ENCODE results near the gene STX5.
A peak's percentile ranks its signal among the peaks of the same experiment; 100 is the strongest.
"Not testable (repeated sequence)": the region's sequence is repeated elsewhere in the genome, so short reads cannot be mapped to it uniquely, and the experiment has no call there.

STX5 gene

DNA sequence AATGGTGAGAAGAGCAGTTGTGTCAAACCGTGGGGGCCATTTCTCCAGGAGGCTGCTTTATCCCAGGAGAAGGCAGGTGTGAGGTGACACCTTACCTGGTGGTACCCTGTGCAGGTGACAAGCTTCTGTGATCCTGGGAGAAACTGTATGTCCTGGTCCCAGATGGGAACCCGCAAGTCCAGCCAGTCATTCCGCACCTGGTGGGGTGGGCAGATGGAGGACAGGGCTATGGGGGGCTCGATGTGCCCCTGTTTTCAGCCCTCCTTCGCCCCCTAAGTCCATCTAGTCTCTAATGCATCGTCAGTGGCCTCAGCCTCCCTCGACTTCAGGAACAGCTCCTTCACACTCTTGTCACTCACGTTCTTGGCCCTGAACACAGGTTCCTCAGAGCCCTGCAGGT, 3.5 kb upstream of the STX5 start:
- no peak for DNase-seq (ENCODE audit: low spot score in 2 of 2)
- Mint-ChIP-seq H3K9me3 (no peaks in the 10 kb centered on the region), H3K27me3 (no peaks in the 10 kb centered on the region), H3K27ac (ENCODE audit: low read depth) (no peak overlapping the region), H3K4me3 (no peak overlapping the region), H3K4me1 (peaks cover 41% of the 10 kb centered on the region), H3K36me3 (ENCODE audit: insufficient read depth) (peaks cover 40% of the 10 kb centered on the region)
- no peak for ATAC-seq (replicated peaks; ENCODE audit: extremely low read depth, poor library complexity, severe bottlenecking)

- Mint-ChIP-seq H3K27me3 (no peaks in the 10 kb centered on the region), H3K36me3 (ENCODE audit: insufficient read depth) (peaks cover 33% of the 10 kb centered on the region), H3K9me3 (no peaks in the 10 kb centered on the region), H3K4me1 (peaks cover 41% of the 10 kb centered on the region), H3K27ac (ENCODE audit: low read depth) (peak within 1 kb of the TSS; percentile 98), H3K4me3 (peak within 1 kb of the TSS; percentile 92)
- DNase-seq (ENCODE audit: low spot score in 2 of 2) (no peak), ATAC-seq (replicated peaks; ENCODE audit: extremely low read depth, poor library complexity, severe bottlenecking) (peak; percentile 2)
These were observed 734 bp upstream of the STX5 start, which contains the start of gene TEX54 for GRCh38 chr11:62832336-62833234. Gene TEX54 (minus strand): TSS chr11:62832841.

GRCh38 chr11:62830904-62831519, 839 bp downstream of the STX5 start:
- H3K4me1 Mint-ChIP-seq = peaks cover 37% of the 10 kb centered on the region
- DNase-seq (ENCODE audit: low spot score in 2 of 2) (no peak), ATAC-seq (replicated peaks; ENCODE audit: extremely low read depth, poor library complexity, severe bottlenecking) (no peak)
- peak overlapping the region; percentile 92 for H3K4me3 Mint-ChIP-seq
- peak overlapping the region; percentile 98 for H3K27ac Mint-ChIP-seq (ENCODE audit: low read depth)
- H3K36me3 Mint-ChIP-seq (ENCODE audit: insufficient read depth) = peaks cover 46% of the 10 kb centered on the region
- H3K27me3 Mint-ChIP-seq = no peaks in the 10 kb centered on the region
- no peaks in the 10 kb centered on the region for H3K9me3 Mint-ChIP-seq

GRCh38 chr11:62828130-62828529, 3.7 kb downstream of the STX5 start:
- Mint-ChIP-seq H3K36me3 (ENCODE audit: insufficient read depth) (peaks cover 62% of the 10 kb centered on the region), H3K4me1 (peaks cover 26% of the 10 kb centered on the region)
- not testable (repeated sequence) for H3K4me3 Mint-ChIP-seq; ATAC-seq (replicated peaks; ENCODE audit: extremely low read depth, poor library complexity, severe bottlenecking); H3K27me3 Mint-ChIP-seq; H3K9me3 Mint-ChIP-seq; DNase-seq (ENCODE audit: low spot score in 2 of 2); H3K27ac Mint-ChIP-seq (ENCODE audit: low read depth)

- DNase-seq (ENCODE audit: low spot score in 2 of 2) (no peak), ATAC-seq (replicated peaks; ENCODE audit: extremely low read depth, poor library complexity, severe bottlenecking) (no peak)
- H3K36me3 Mint-ChIP-seq (ENCODE audit: insufficient read depth) = peaks cover 79% of the 10 kb centered on the region
- peaks cover 11% of the 10 kb centered on the region for H3K4me1 Mint-ChIP-seq
- no peak overlapping the region for H3K27ac Mint-ChIP-seq (ENCODE audit: low read depth)
- no peaks in the 10 kb centered on the region for H3K27me3 Mint-ChIP-seq
- no peaks in the 10 kb centered on the region for H3K9me3 Mint-ChIP-seq
- H3K4me3 Mint-ChIP-seq = no peak overlapping the region
These were observed 8.2 kb downstream of the STX5 start for GRCh38 chr11:62823677-62824076.

GRCh38 chr11:62817129-62817528, 14.7 kb downstream of the STX5 start:
- no peaks in the 10 kb centered on the region for H3K9me3 Mint-ChIP-seq
- H3K4me1 Mint-ChIP-seq = no peaks in the 10 kb centered on the region
- H3K4me3 Mint-ChIP-seq = no peak overlapping the region
- peaks cover 56% of the 10 kb centered on the region for H3K36me3 Mint-ChIP-seq (ENCODE audit: insufficient read depth)
- ATAC-seq (replicated peaks; ENCODE audit: extremely low read depth, poor library complexity, severe bottlenecking) (no peak), DNase-seq (ENCODE audit: low spot score in 2 of 2) (no peak)
- H3K27ac Mint-ChIP-seq (ENCODE audit: low read depth) = no peak overlapping the region
- H3K27me3 Mint-ChIP-seq = no peaks in the 10 kb centered on the region

DNA sequence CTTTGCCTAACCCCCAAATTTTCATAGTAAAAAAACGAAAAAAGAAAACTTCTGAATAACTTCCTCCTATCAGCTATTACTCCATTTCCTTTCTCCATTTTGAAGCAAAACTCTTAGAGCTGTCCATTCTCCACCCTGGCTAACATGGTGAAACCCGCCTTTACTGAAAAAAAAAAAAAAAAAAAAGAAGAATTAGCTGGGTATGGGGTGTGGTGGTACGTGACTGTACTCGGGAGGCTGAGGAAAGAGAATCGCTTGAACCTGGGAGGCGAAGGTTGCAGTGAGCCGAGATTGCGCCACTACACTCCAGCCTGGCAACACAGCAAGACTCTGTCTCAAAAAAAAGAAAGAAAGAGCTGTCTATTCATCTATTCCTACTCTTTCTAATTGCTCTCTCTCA, 15.3 kb downstream of the STX5 start:
- no peak overlapping the region for H3K27ac Mint-ChIP-seq (ENCODE audit: low read depth)
- H3K4me1 Mint-ChIP-seq = no peaks in the 10 kb centered on the region
- ATAC-seq (replicated peaks; ENCODE audit: extremely low read depth, poor library complexity, severe bottlenecking) (no peak), DNase-seq (ENCODE audit: low spot score in 2 of 2) (no peak)
- peaks cover 52% of the 10 kb centered on the region for H3K36me3 Mint-ChIP-seq (ENCODE audit: insufficient read depth)
- H3K4me3 Mint-ChIP-seq = no peak overlapping the region
- no peaks in the 10 kb centered on the region for H3K27me3 Mint-ChIP-seq
- H3K9me3 Mint-ChIP-seq = no peaks in the 10 kb centered on the region

DNA sequence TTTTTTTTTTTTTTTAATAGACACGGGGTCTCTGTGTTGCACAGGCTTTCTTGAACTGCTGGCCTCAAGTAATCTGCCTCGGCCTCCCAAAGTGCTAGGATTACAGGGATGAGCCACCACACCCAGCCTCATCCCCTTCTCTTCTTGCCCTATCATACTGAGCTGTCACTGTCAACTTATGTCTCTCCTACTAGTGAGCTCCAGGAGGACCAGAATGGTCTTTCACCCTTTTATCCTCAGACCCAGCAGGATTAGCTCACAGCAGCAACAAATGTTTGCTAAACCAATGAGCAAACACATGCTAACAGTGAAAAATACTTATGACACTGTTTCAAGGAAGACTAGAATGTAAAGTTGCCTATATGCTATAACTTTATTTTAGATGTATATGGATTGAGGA, 20.2 kb downstream of the STX5 start:
- H3K27ac Mint-ChIP-seq (ENCODE audit: low read depth) = no peak overlapping the region
- H3K9me3 Mint-ChIP-seq = no peaks in the 10 kb centered on the region
- H3K36me3 Mint-ChIP-seq (ENCODE audit: insufficient read depth) = peaks cover 24% of the 10 kb centered on the region

DNA sequence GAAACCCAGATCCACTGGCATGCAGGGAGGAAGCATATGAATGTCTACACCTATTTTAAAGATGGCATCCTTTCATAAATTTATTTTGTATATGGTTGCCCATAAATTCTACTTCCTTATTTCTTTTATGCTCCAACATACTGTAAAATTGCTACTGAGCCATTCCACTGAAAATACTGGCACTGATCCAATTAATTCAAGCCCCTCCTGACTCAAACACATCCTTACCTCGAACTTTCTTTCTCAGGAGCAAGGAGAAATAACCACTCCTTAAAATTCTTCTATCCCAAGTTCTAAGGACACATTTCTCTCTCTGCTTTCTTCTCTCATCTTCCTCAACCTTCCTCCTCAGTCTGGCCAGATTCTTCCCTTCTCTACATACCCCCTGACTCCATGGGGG, 21.1 kb downstream of the STX5 start:
- Mint-ChIP-seq H3K9me3 (no peaks in the 10 kb centered on the region), H3K27ac (ENCODE audit: low read depth) (no peak overlapping the region), H3K4me3 (no peak overlapping the region), H3K36me3 (ENCODE audit: insufficient read depth) (peaks cover 19% of the 10 kb centered on the region), H3K4me1 (peaks cover 5% of the 10 kb centered on the region), H3K27me3 (no peaks in the 10 kb centered on the region)
- ATAC-seq (replicated peaks; ENCODE audit: extremely low read depth, poor library complexity, severe bottlenecking) (no peak), DNase-seq (ENCODE audit: low spot score in 2 of 2) (no peak)

More for the DNA sequence above, 20.2 kb downstream of the STX5 start:
- Mint-ChIP-seq H3K4me1 (peaks cover 5% of the 10 kb centered on the region), H3K27me3 (no peaks in the 10 kb centered on the region), H3K4me3 (no peak overlapping the region)
- DNase-seq (ENCODE audit: low spot score in 2 of 2) (no peak), ATAC-seq (replicated peaks; ENCODE audit: extremely low read depth, poor library complexity, severe bottlenecking) (no peak)

DNA sequence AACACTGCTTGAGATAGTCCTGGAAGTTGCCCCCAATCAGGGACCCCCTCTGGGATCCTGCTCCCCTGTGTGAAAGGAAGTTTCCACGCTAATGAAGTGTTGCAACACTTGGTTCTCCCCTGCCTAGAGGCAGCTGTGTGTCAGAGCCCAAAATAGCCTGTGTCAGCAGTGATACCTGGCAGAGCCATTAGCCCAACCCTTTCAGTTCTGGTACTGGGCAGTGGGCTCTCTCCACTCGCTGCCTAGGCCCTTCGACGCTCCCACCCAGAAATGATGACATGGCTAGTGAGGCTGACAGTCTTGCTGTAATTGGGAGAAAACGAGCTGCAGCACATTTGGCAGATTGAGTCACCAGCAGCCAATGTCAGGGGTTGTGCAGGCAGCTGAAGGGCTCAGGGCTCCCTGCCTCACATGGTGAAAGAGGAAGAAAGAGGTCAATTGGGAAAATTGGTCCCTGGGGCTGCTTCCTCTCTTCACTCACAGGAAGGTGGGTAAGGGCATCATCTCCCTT, 25.2 kb downstream of the STX5 start:
- H3K36me3 Mint-ChIP-seq (ENCODE audit: insufficient read depth) = peaks cover 36% of the 10 kb centered on the region
- peaks cover 24% of the 10 kb centered on the region for H3K4me1 Mint-ChIP-seq
- no peak for DNase-seq (ENCODE audit: low spot score in 2 of 2)
- ATAC-seq (replicated peaks; ENCODE audit: extremely low read depth, poor library complexity, severe bottlenecking) = no peak
- no peaks in the 10 kb centered on the region for H3K27me3 Mint-ChIP-seq
- no peak overlapping the region for H3K27ac Mint-ChIP-seq (ENCODE audit: low read depth)
- no peaks in the 10 kb centered on the region for H3K9me3 Mint-ChIP-seq
- peak overlapping the region; percentile 94 for H3K4me3 Mint-ChIP-seq

GRCh38 chr11:62805961-62806441, 25.9 kb downstream of the STX5 start:
- ATAC-seq (replicated peaks; ENCODE audit: extremely low read depth, poor library complexity, severe bottlenecking) (peak; percentile 21), DNase-seq (ENCODE audit: low spot score in 2 of 2) (no peak)
- peaks cover 42% of the 10 kb centered on the region for H3K36me3 Mint-ChIP-seq (ENCODE audit: insufficient read depth)
- peak overlapping the region; percentile 93 for H3K27ac Mint-ChIP-seq (ENCODE audit: low read depth)
- peaks cover 22% of the 10 kb centered on the region for H3K4me1 Mint-ChIP-seq
- peak overlapping the region; percentile 94 for H3K4me3 Mint-ChIP-seq
- no peaks in the 10 kb centered on the region for H3K9me3 Mint-ChIP-seq
- H3K27me3 Mint-ChIP-seq = no peaks in the 10 kb centered on the region

DNA sequence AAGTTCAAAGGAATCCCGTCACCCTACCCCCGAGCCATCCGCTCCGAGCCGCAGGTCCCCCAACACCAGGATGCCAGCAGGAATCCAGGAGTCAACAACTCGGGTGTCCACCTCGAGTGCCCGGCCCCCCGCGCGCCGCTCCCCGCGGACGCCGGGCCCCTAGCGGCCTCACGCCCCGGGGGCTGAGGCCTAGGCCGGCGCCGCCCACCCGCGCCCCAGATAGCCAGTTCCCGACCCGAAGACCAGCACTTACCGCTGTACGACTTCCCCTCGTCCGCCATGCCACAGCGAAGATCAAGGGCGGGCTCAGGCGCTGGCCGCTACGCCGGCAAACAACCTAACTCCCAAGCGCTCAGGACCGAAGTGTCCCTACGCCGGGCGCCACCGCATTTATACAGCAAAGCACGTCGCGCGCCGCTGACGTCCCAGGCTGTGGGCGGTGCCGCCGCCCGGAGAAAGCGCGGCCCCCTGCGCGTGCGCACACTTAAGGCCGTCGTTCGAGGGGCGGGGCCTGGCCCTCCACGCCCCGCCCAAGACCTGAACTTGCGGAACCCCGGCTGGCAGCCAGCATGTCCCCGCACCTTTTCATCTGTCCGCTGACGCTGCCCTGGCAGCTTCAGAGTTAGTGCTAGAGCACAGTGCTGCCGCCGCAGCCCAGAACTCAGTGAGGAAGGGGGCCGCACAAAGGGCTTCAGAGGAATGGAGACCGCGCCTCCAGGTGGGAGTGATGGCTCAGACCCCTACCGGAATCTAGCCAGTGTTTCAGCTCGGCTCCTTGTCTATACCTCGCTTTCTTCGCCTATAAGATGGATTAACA, 26.6 kb downstream of the STX5 start, which contains the start of gene NXF1:
NXF1 (minus strand) TSS at position 365 of the 817 bp plus-strand sequence; CDS start at position 281, 84 bp downstream.
- peak within 1 kb of the TSS; percentile 93 for H3K27ac Mint-ChIP-seq (ENCODE audit: low read depth)
- ATAC-seq (replicated peaks; ENCODE audit: extremely low read depth, poor library complexity, severe bottlenecking) (peak; percentile 86), DNase-seq (ENCODE audit: low spot score in 2 of 2) (peak; percentile 95 to 97)
- no peaks in the 10 kb centered on the region for H3K9me3 Mint-ChIP-seq
- H3K36me3 Mint-ChIP-seq (ENCODE audit: insufficient read depth) = peaks cover 46% of the 10 kb centered on the region
- no peaks in the 10 kb centered on the region for H3K27me3 Mint-ChIP-seq
- H3K4me3 Mint-ChIP-seq = peak within 1 kb of the TSS; percentile 94
- peaks cover 19% of the 10 kb centered on the region for H3K4me1 Mint-ChIP-seq

All from central memory CD8-positive, alpha-beta T cell (primary cell).